Uterus (tissue), 4 donors: ENCODE measurements around the gene TBRG4. TPM values are rescaled to one million over a fixed set of nuclear protein-coding genes. Genes with fewer than 3 reads are reported as not detected.

Experiments
- DNase-seq, 2 donors: peaks; one replicate each; pipeline ENCODE4 v3.0.0-alpha.2; 2019 to 2020
- H3K27ac ChIP-seq, 2 donors: fragments of 200-600 bp; sonication (generic); 1 replicate in 1 of 2; 2 replicates in 1 of 2; pipeline ENCODE4 v1.5.1; 2016 to 2018
- H3K27me3 ChIP-seq, 2 donors: fragments of 200-600 bp; sonication (generic); one replicate each; pipeline ENCODE4 v1.5.1; 2018 to 2019; ENCODE audit warnings: control low read depth in 1 of 2
- H3K36me3 ChIP-seq, 2 donors: fragments of 200-600 bp; sonication (generic); one replicate each; pipeline ENCODE4 v1.5.1; 2019; ENCODE audit warnings: control low read depth in 1 of 2
- H3K4me1 ChIP-seq, 2 donors: fragments of 200-600 bp; sonication (generic); one replicate each; pipeline ENCODE4 v1.5.1; 2018 to 2019; ENCODE audit warnings: control low read depth in 1 of 2
- H3K4me3 ChIP-seq, 2 donors: fragments of 200-600 bp; sonication (generic); 1 replicate in 1 of 2; 2 replicates in 1 of 2; pipeline ENCODE4 v1.5.1; 2018 to 2019; ENCODE audit warnings: mild to moderate bottlenecking in 1 of 2
- H3K9me3 ChIP-seq, 2 donors: fragments of 200-600 bp; sonication (generic); one replicate each; pipeline ENCODE4 v1.5.1; 2019; ENCODE audit warnings: control low read depth in 1 of 2
- POLR2A ChIP-seq, 2 donors: fragments of 450-650 bp; IDR thresholded peaks; one replicate each; pipeline ENCODE4 v1.6.1; 2016; ENCODE audit warnings: antibody characterized with exemption in 2 of 2, mild to moderate bottlenecking in 1 of 2, moderate library complexity in 1 of 2
- intact Hi-C: fragments of 100-400 bp; cut with DNase I; formaldehyde crosslinking; loops from one replicate; pipeline ENCODE4 v1.15.1; 2023; ENCODE audit warnings: low total_unique reads
- total RNA-seq, 4 donors: library from RNA; depleted of rRNA in 3 of 4; stranded (reverse); fragments of >200 nt in 3 of 4; gene quantifications; one replicate each; pipeline versions ENCODE4 v1.1.0 to v1.2.4, GENCODE V29; 2014 to 2023
- TF ChIP-seq, protein P1 (sequence below), 4 experiments: fragments of 200-600 bp in 2 of 4; fragments of 450-650 bp in 2 of 4; sonication (generic) in 2 of 4; IDR thresholded peaks; one replicate each; pipeline ENCODE4 v1.5.1; 2016 to 2019; ENCODE audit warnings: antibody characterized with exemption in 4 of 4, mild to moderate bottlenecking in 2 of 4, moderate library complexity in 1 of 4
- donor health status: DM: yes; HTN: yes; CAD: no.

TBRG4 gene
- total RNA-seq, 4 donors from 2014 or later = 7.4 to 51.2 (median 42.5) TPM

DNA sequence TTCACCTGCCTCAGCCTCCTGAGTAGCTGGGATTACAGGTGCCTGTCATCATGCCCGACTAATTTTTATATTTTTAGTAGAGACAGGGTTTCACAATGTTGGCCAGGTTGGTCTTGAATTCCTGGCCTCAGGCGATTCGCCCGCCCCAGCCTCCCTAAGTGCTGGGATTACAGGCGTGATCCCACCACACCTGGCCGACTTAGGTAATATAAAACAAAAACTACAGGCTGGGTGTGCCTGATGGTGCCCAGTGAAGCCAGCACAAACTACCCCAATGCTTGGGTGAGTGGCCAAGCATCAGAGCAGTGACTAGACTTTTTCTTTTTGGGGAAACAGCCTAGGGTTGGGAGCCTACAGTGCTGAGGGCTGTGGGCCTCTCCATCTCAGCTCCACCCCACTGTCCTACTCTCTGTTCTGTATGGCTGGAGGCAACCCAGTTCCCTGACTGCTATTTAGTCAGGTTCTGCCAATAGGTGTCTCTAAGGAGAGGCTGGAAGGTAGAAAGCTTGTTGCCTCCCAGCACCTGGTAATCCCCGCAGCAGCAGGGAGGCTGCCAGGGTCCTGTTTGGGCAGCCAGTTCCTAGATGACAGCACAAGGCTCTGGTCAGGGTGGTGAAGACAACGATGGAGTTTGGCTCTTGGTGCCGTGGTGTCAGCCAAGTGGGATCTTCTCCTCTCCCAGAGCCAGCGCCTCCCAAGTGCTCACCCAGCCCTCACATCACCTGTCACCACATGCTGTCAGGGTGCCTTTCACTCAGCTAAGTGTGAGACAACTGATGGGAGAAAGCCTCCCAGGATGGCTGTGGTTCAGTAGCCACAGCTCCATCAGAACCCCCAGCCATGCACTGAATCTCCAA, 12.3 kb downstream of the TBRG4 start:
- Histone ChIP-seq H3K27me3 (no peaks in the 10 kb centered on the region), H3K9me3 (no peaks in the 10 kb centered on the region), H3K36me3 (no peaks in the 10 kb centered on the region), H3K4me3 (no peak overlapping the region), H3K4me1 (no peaks in the 10 kb centered on the region), H3K27ac (no peak overlapping the region)
- intact Hi-C loops = no loop called here
- TF ChIP-seq, protein P1, sequence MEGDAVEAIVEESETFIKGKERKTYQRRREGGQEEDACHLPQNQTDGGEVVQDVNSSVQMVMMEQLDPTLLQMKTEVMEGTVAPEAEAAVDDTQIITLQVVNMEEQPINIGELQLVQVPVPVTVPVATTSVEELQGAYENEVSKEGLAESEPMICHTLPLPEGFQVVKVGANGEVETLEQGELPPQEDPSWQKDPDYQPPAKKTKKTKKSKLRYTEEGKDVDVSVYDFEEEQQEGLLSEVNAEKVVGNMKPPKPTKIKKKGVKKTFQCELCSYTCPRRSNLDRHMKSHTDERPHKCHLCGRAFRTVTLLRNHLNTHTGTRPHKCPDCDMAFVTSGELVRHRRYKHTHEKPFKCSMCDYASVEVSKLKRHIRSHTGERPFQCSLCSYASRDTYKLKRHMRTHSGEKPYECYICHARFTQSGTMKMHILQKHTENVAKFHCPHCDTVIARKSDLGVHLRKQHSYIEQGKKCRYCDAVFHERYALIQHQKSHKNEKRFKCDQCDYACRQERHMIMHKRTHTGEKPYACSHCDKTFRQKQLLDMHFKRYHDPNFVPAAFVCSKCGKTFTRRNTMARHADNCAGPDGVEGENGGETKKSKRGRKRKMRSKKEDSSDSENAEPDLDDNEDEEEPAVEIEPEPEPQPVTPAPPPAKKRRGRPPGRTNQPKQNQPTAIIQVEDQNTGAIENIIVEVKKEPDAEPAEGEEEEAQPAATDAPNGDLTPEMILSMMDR (IDR thresholded peaks at IDR 0.05) = no peak
- TF ChIP-seq POLR2A (IDR thresholded peaks at IDR 0.05) = no peak
- DNase-seq = no peak

GRCh38 chr7:45092931-45093235, 18.6 kb downstream of the TBRG4 start:
- H3K27me3 ChIP-seq = no peaks in the 10 kb centered on the region
- DNase-seq = no peak
- intact Hi-C loops = no loop called here
- TF ChIP-seq POLR2A (IDR thresholded peaks at IDR 0.05) = no peak
- TF ChIP-seq, protein P1 (IDR thresholded peaks at IDR 0.05) = no peak
- H3K9me3 ChIP-seq = no peaks in the 10 kb centered on the region
- no peak overlapping the region for H3K27ac ChIP-seq
- H3K4me3 ChIP-seq = no peak overlapping the region
- no peaks in the 10 kb centered on the region for H3K4me1 ChIP-seq
- no peaks in the 10 kb centered on the region for H3K36me3 ChIP-seq

DNA sequence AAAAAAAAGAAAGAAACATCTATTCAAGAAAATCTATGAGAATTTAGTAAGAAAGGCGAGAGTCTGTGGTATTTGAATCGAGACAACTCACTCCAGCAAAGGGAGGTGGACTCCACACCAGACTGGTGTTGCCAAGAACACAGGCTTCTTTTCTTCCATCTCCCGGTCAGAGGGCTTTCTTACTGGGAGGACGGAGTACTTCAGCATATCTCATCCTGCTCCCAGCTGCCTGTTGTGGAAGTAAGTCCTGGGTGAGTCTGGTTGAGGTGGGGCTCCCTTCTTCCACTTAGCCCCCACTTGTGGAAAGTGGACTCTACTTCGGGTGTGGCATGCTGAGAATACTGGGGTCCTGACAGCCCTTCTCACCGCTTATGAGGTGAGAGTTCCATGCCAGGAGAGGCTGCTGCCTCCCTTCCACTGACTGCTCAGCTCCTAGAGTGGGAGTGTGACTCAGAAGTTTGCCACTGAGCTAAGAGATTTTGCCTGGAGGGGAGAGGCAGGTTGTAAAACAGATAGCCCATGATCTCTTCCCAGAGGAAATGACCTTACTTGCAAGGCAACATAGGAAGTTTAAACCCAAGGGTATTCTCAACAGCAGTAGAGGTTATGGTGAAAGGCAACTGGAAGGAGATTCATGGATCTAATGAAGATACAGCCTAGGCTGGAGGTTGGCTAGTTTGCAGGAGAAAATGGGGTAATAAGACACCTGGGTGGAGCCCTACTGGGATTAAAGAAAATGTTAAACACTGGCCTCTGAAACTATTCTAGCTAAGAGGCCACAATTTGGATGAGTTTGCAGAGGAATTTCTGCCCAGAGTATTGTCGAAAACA, 19.2 kb downstream of the TBRG4 start:
- TF ChIP-seq, protein P1 (IDR thresholded peaks at IDR 0.05) = no peak
- no peak for TF ChIP-seq POLR2A (IDR thresholded peaks at IDR 0.05)
- intact Hi-C loops = no loop called here
- Histone ChIP-seq H3K36me3 (no peaks in the 10 kb centered on the region), H3K27ac (no peak overlapping the region), H3K4me1 (no peaks in the 10 kb centered on the region), H3K27me3 (no peaks in the 10 kb centered on the region), H3K4me3 (no peak overlapping the region), H3K9me3 (no peaks in the 10 kb centered on the region)
- DNase-seq = no peak

GRCh38 chr7:45089341-45089891, 22.1 kb downstream of the TBRG4 start:
- DNase-seq = peak; percentile 59 to 65
- H3K4me1 ChIP-seq = no peaks in the 10 kb centered on the region
- no peaks in the 10 kb centered on the region for H3K27me3 ChIP-seq
- H3K36me3 ChIP-seq = no peaks in the 10 kb centered on the region
- peak overlapping the region; percentile 48 to 56 for H3K4me3 ChIP-seq
- intact Hi-C loops = no loop called here
- no peaks in the 10 kb centered on the region for H3K9me3 ChIP-seq
- H3K27ac ChIP-seq = peak overlapping the region; percentile 76 to 88
- no peak for TF ChIP-seq POLR2A (IDR thresholded peaks at IDR 0.05)
- TF ChIP-seq, protein P1 (IDR thresholded peaks at IDR 0.05) = no peak
